Upper lobe of right lung (tissue), 1 donor: ENCODE results near the gene MRPS26. TPM values are rescaled to one million over a fixed set of nuclear protein-coding genes. Genes with fewer than 3 reads are reported as not detected.
A peak's percentile ranks its signal among the peaks of the same experiment; 100 is the strongest.

Source experiments
- ATAC-seq: fragments of 200-7000 bp; cut with Tn5 transposase; one replicate; pipeline ENCODE4 v1.9.1; 2020; ENCODE audit warnings: mild to moderate bottlenecking, moderate library complexity
- DNase-seq: peaks from one replicate; pipeline ENCODE4 v3.0.0-alpha.2; 2020
- H3K27ac ChIP-seq: fragments of 200-600 bp; one replicate; pipeline ENCODE4 v1.8.0; 2022
- H3K27me3 ChIP-seq: fragments of 200-600 bp; one replicate; pipeline ENCODE4 v1.8.0; 2022; ENCODE audit warnings: mild to moderate bottlenecking
- H3K36me3 ChIP-seq: fragments of 200-600 bp; one replicate; pipeline ENCODE4 v1.8.0; 2022
- H3K4me1 ChIP-seq: fragments of 200-600 bp; one replicate; pipeline ENCODE4 v1.8.0; 2022
- H3K4me3 ChIP-seq: fragments of 200-600 bp; one replicate; pipeline ENCODE4 v1.8.0; 2022; ENCODE audit warnings: mild to moderate bottlenecking
- H3K9me3 ChIP-seq: fragments of 200-600 bp; one replicate; pipeline ENCODE4 v1.8.0; 2022
- intact Hi-C: fragments of 100-400 bp; cut with DNase I; formaldehyde crosslinking; loops from one replicate; pipeline ENCODE4 v1.11.0; 2022
- total RNA-seq: library from RNA; stranded (reverse); fragmentation: NEBNext Ultra II Directional; extraction: Animal tissue kit (Norgen Biotek cat#: 25700); gene quantifications from one replicate; pipeline ENCODE4 v1.2.1, GENCODE V29; 2021
- TF ChIP-seq, protein P1 (sequence below): fragments of 200-600 bp; IDR thresholded peaks from one replicate; pipeline ENCODE4 v1.8.0; 2022; ENCODE audit warnings: antibody characterized with exemption
- donor health status: DM: no; HTN: yes; CAD: no; lungs with severe emphysema.

The MRPS26 gene
- total RNA-seq, 1 donor from 2014 or later: 32.0 TPM

DNA sequence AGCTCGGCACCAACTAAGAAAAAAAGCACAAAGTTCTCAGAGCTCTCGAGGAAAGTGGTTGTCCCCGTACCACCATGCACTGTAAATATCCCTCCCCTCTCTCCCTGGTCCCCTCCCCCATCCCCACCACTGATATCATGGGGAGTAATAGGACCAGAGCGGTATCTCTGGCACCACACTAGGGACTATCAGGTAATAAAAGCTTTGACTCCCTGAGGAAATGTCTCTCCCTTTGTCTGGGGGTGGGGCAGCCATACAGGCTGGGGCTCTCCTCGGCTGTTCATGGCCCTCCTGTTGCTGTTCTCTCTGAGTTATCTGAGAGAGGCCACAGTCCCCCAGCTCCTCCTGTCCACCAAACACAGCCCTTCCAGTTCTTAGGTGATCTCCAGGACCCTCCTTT is 7.4 kb upstream of the MRPS26 start:
- H3K4me1 ChIP-seq: peaks cover 4% of the 10 kb centered on the region
- intact Hi-C loops: no loop called here
- H3K27ac ChIP-seq: no peak overlapping the region
- H3K9me3 ChIP-seq: no peaks in the 10 kb centered on the region
- no peak for ATAC-seq
- H3K36me3 ChIP-seq: peaks cover 57% of the 10 kb centered on the region
- TF ChIP-seq, protein P1, sequence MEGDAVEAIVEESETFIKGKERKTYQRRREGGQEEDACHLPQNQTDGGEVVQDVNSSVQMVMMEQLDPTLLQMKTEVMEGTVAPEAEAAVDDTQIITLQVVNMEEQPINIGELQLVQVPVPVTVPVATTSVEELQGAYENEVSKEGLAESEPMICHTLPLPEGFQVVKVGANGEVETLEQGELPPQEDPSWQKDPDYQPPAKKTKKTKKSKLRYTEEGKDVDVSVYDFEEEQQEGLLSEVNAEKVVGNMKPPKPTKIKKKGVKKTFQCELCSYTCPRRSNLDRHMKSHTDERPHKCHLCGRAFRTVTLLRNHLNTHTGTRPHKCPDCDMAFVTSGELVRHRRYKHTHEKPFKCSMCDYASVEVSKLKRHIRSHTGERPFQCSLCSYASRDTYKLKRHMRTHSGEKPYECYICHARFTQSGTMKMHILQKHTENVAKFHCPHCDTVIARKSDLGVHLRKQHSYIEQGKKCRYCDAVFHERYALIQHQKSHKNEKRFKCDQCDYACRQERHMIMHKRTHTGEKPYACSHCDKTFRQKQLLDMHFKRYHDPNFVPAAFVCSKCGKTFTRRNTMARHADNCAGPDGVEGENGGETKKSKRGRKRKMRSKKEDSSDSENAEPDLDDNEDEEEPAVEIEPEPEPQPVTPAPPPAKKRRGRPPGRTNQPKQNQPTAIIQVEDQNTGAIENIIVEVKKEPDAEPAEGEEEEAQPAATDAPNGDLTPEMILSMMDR: no peak
- no peak overlapping the region for H3K4me3 ChIP-seq
- no peak for DNase-seq
- no peaks in the 10 kb centered on the region for H3K27me3 ChIP-seq

DNA sequence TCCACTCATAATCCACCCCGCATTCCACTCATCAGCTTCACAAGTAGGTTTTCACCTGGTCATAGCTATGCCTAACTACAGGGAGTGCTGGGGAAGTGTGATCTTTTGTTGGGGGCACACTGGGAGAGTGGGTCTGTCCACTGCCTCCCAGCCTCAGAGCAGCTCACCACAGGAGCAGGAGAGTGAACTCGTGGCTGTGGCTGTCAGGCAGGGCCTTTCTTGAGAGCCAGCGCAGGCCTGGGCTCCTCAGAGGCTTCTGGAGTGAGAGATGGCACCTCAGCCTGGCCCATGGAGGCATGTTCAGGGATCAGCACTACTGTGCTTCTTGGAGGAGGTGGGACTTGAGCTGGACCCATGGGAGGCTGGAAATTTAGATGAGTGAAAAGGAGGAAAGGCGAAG is 6.4 kb upstream of the MRPS26 start:
- peaks cover 57% of the 10 kb centered on the region for H3K36me3 ChIP-seq
- ATAC-seq: no peak
- intact Hi-C loops: no loop called here

DNA sequence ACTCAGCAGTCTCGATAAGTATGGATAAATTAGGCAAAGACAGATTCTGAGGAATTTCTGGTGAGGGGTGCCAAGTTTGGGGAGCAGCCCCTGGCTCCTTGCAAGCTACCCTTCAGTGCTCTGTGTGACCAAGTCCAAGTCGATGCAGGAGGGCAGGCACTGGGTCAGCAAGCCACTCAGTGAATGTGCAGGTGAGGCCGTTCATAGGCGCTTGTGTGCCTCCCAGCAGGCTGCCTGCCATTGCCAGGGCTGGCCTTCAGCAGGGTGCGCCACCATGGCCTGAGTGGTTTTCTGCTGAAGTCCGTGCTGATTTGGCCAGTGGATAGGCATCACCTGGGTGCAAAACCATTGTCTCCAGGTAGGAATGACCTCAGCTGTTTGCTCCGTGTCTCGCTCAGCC is 5.8 kb upstream of the MRPS26 start:
- TF ChIP-seq, protein P1: no peak
- DNase-seq (no peak), ATAC-seq (no peak)
- H3K9me3 ChIP-seq: no peaks in the 10 kb centered on the region
- H3K27ac ChIP-seq: no peak overlapping the region
- H3K4me3 ChIP-seq: no peak overlapping the region
- peaks cover 54% of the 10 kb centered on the region for H3K36me3 ChIP-seq
- intact Hi-C loops: no loop called here
- H3K4me1 ChIP-seq: peaks cover 4% of the 10 kb centered on the region
- no peaks in the 10 kb centered on the region for H3K27me3 ChIP-seq

More for the DNA sequence above, 6.4 kb upstream of the MRPS26 start:
- DNase-seq: no peak
- Histone ChIP-seq H3K9me3 (no peaks in the 10 kb centered on the region), H3K27me3 (no peaks in the 10 kb centered on the region), H3K4me3 (no peak overlapping the region), H3K27ac (no peak overlapping the region), H3K4me1 (peaks cover 4% of the 10 kb centered on the region)
- TF ChIP-seq, protein P1: no peak

DNA sequence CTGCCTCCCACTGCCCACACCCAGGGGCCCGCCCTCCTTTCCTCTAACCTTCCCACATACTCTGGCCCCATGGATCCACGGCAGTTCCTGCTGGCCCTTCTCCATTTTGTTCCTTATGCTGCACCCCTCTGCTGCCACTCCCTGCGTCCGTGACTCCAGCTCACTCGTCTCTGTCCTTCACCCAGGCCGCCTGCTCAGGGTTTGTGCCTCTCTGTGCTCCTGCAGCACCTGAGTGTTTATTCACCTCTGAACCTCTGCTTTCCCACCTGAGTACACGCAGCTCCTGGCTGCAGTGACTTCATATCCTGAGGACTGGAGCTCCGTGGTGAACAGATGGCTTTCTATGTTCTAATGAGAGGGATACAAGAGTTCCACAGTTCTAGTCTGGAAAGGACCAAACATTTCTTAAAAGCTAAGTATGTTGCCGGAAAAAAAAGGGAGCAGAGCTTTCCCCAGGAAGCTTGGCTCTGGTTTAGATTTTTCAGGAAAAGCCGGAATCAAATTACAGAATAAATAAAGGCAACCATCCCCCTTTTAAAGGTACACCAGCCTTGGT is 3.9 kb upstream of the MRPS26 start:
- Histone ChIP-seq H3K4me3 (no peak overlapping the region), H3K36me3 (peaks cover 35% of the 10 kb centered on the region), H3K27me3 (no peaks in the 10 kb centered on the region), H3K9me3 (no peaks in the 10 kb centered on the region), H3K27ac (peak overlapping the region; percentile 68), H3K4me1 (peaks cover 9% of the 10 kb centered on the region)
- TF ChIP-seq, protein P1: no peak
- intact Hi-C loops: no loop called here
- ATAC-seq (no peak), DNase-seq (no peak)

DNA sequence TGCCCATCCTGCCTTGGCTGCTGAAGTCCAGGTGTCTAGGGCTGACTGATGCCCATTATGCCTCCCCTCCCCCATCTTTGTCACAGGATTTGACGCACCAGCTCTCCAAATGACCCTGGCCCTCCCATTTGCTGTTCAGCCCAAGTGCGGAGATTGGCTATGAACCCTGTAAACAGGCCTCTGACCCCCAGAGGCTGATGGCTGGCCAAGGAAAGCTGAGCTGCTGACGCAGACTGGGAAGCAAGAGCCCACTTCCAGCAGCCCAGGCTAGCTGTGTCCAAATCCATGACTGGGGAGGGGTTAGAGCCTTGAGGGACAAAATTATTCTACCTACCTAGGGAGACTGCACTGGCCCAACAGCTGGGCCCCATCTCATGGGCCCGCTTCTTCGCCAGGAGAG is 3.2 kb upstream of the MRPS26 start:
- no peak for ATAC-seq

More for the DNA sequence above, 3.2 kb upstream of the MRPS26 start:
- intact Hi-C loops: no loop called here
- peak; percentile 35 for DNase-seq
- TF ChIP-seq, protein P1: no peak
- Histone ChIP-seq H3K27ac (peak overlapping the region; percentile 42), H3K27me3 (no peaks in the 10 kb centered on the region), H3K4me1 (peaks cover 15% of the 10 kb centered on the region), H3K9me3 (no peaks in the 10 kb centered on the region), H3K4me3 (no peak overlapping the region), H3K36me3 (peaks cover 32% of the 10 kb centered on the region)
